ENCODE measurements around the gene TOR3A.
"Not testable (repeated sequence)": the region's sequence is repeated elsewhere in the genome, so short reads cannot be mapped to it uniquely, and the experiment has no call there.

TOR3A gene, protein sequence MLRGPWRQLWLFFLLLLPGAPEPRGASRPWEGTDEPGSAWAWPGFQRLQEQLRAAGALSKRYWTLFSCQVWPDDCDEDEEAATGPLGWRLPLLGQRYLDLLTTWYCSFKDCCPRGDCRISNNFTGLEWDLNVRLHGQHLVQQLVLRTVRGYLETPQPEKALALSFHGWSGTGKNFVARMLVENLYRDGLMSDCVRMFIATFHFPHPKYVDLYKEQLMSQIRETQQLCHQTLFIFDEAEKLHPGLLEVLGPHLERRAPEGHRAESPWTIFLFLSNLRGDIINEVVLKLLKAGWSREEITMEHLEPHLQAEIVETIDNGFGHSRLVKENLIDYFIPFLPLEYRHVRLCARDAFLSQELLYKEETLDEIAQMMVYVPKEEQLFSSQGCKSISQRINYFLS

GRCh38 chr1:179081687-179082332 lies at the start of gene TOR3A:
TSS of gene TOR3A (plus strand) at chr1:179082070. CDS start at chr1:179082129, 59 bp downstream.
- DNase-seq (ENCODE audit: low spot score) = peak; percentile 94

DNA sequence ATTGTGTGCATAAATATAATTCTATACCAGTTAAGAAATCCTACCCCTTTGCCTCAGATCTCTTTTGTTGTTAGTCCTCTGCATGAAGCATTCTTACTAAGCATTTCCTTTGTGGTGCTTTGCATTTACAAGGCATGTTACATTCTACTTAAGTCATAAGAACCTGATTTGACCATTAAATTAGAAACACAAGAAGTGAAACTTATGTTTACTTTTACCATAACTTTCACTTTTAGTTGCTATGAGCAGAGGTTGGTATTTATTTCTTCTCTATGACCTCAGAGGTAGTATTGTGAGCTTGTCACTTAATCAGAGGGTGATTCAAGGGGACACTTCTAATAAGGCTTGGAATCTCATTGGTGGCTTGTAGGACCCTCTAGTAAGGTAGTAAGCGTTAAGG lies 47.1 kb upstream of the TOR3A start:
- DNase-seq (ENCODE audit: low spot score) = peak; percentile 32

GRCh38 chr1:179036844-179037465 lies 44.9 kb upstream of the TOR3A start:
- peak; percentile 50 for DNase-seq (ENCODE audit: low spot score)

- peak; percentile 13 for DNase-seq (ENCODE audit: low spot score)
These were observed 43.2 kb upstream of the TOR3A start for GRCh38 chr1:179038528-179039281.

- not testable (repeated sequence) for DNase-seq (ENCODE audit: low spot score)
These were observed 42.2 kb upstream of the TOR3A start for GRCh38 chr1:179039502-179040174.

DNA sequence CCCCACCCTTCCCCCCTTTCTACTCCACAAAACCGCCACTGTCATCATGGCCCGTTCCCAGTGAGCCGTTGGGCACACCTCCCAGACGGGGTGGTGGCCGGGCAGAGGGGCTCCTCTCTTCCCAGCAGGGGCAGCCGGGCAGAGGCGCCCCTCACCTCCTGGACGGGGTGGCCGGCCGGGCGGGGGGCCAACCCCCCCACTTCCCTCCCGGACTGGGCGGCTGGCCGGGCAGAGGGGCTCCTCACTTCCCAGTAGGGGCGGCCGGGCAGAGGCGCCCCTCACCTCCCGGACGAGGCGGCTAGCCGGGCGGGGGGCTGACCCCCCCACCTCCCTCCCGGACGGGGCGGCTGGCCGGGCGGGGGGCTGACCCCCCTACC lies 41.7 kb upstream of the TOR3A start:
- DNase-seq (ENCODE audit: low spot score) = not testable (repeated sequence)

GRCh38 chr1:179042087-179042486 lies 39.8 kb upstream of the TOR3A start:
- no peak for DNase-seq (ENCODE audit: low spot score)

DNA sequence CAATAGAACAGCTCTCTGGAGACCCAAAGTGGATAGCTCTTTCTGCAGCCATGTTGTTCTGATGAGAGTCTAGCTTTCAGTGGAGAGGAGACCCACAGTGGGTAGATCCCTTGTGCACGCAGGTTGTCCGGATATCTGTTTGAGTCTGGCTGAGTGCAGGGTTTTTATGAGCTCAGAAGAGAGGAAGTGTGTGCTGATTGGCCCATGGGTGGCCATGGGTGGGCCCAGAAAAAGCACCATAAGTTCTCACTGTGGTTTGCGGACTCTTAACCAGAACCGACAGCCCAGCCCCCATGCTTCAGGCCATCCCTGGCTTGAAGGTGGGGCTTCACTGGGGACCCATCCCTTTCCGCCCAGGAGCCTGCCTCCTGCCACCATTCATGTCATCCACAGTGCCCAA lies 39.2 kb upstream of the TOR3A start:
- DNase-seq (ENCODE audit: low spot score) = no peak

- no peak for DNase-seq (ENCODE audit: low spot score)
These were observed 38.6 kb upstream of the TOR3A start for GRCh38 chr1:179043266-179043665.

DNA sequence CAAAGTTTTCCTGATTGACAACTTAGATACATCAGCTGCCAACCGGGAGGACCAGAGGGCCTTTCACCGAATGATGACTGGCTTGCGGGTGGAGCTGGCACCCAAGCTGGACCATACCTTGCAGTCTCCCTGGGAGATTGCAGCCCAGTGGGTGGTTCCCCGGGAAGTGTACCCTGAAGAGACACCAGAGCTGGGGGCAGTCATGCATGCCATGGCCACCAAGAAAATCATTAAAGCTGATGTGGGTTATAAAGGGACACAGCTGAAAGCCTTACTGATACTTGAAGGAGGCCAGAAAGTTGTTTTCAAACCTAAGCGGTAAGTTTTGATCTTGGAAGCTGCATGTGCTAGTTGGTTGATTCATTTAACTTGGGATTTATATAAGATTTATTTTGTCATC lies 38.0 kb upstream of the TOR3A start:
- DNase-seq (ENCODE audit: low spot score) = no peak

- DNase-seq (ENCODE audit: low spot score) = no peak
These were observed 34.8 kb upstream of the TOR3A start for GRCh38 chr1:179046808-179047635.

DNA sequence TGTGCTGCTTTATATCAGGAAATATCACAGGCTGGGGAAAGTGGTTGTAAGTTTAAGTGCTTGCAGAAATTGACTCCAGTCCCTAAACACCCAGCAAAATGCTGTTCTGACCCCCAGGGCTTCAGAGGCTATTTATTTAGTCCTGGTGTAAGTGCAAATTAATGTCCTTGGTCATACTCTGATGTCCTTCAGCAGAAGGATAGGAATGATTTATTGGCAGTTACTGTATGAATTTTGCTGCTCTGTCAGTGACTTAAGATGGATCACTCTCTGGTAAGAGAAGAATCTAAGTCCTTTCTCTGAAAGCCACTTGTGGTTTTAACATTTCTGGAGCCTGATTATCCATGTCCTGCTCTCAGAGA lies 34.3 kb upstream of the TOR3A start:
- no peak for DNase-seq (ENCODE audit: low spot score)

DNA sequence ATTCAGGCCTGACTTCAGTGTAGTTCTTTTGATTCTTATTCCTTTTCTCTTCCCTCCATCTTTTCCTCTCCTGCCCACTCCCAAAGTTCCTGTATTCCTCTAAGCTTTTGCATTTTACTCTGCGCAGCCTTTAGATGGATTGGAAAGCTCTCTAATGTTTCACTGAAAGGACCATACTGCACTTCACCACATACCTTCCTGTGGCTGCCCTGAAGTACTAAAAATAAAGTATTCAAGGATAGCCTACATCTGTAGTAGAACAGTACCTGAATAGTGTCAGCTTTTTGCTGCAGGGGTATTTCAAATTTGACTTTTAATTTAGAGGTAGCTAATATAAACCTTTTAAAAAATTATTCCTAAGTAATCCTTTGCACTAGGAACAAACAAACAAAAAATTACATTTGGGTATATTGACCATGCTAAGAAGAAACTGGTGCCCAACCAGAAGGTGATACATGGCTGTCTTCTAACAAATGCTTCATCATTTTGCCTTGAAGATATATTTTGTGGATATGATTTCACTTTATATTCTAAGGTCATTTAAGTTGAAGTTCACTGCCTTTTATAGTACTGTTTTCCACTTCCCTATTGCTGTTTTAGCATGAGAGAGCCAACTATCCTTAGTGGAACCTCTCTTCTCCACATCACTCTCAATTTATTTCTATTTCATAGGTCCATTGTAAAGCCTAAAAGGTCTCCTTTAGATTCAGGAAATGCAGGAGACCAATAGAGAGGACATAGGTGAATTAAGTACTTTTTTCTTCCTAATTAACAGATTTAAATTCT lies 33.3 kb upstream of the TOR3A start:
- DNase-seq (ENCODE audit: low spot score) = no peak

GRCh38 chr1:179052776-179053175 lies 29.1 kb upstream of the TOR3A start:
- no peak for DNase-seq (ENCODE audit: low spot score)

DNA sequence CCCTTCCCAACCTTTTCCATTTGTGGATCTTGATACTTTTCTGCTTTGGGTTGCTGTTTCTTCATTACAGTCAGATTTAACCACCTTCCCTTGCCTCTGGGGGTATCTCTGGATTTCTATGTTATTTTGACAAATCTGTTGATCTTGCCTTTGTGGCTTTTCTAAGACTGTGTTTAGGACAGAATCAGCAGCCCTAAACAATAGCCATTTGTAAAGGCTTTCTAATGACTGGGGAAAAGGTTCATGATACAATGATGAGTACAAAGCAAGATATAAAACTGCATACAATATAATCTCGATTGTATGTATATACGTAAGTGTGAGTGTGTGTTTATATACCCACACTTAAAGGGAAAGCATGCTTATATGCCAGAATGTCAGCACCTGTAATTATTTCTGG lies 28.4 kb upstream of the TOR3A start:
- no peak for DNase-seq (ENCODE audit: low spot score)

DNA sequence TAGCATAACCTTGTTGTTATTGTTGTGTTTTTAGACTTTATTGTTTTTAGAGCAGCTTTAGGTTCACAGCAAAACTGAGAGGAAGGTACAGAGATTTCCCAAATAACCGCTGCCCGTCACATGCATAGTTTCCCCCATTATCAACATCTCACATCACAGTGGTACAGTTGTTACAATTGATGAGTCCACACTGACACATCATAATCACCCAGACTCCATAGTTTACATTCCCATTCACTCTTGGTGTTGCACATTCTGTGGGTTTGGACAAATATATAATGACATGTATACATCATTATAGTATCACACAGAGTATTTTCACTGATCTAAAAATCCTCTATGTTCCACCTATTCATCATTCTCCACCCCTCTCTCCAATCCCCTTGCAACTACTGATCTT lies 25.9 kb upstream of the TOR3A start:
- no peak for DNase-seq (ENCODE audit: low spot score)

GRCh38 chr1:179058487-179059483 lies 23.1 kb upstream of the TOR3A start:
- peak; percentile 69 for DNase-seq (ENCODE audit: low spot score)

DNA sequence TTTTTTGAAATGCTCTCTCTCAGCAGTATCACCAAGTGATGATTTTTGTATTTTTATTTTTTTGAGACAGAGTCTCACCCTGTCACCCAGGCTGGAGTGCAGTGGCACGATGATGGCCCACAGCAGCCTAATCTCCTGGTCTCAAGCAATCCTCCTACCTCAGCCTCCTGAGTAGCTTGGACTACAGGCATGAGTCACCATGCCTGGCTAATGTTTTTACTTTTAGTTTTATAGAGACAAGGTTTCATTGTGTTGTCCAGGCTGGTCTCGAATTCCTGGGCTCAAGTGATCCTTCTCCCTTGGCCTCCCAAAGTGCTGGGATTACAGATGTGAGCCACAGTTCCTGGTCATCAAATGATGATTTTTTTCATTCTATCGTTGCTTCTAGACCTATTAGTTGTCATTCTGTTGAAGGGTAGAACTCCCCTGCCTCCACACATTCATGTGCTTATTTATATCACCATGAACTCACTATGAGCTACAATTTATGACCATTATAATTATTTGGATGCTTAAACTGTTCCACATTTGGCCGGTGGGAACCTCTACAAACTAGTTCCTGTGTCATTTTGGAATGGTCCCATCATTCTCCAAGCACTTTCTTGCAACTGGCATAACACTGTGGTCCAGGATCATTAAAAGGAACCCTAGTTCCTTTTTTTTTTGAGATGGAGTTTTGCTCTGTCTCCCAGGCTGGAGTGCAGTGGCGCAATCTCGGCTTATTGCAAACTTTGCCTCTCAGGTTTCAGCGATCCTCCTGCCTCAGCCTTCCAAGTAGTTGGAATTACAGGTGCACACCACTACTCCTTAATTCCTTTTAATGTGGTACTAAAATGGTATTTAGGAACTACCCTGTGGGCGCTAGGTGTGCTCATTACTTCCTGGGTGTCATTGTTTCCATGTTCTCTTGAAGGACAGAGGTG lies 20.2 kb upstream of the TOR3A start:
- DNase-seq (ENCODE audit: low spot score) = no peak
